DMS153 treated with DMSO at 0.1 percent for 48 hours (cell line): ENCODE results near the gene TM9SF1.
A peak's percentile ranks its signal among the peaks of the same experiment; 100 is the strongest.

Source experiments
- DNase-seq: peaks from one replicate; lab custom pipeline; 2025; ENCODE audit not compliant: unreplicated experiment; lab: John Stamatoyannopoulos, UW

TM9SF1 gene

GRCh38 chr14:24198814-24199524 is 3.7 kb upstream of the TM9SF1 start:
- no peak for DNase-seq

GRCh38 chr14:24197056-24197450 is 1.8 kb upstream of the TM9SF1 start:
- no peak for DNase-seq

- no peak for DNase-seq
These were observed 1.1 kb upstream of the TM9SF1 start for GRCh38 chr14:24196071-24197055.

GRCh38 chr14:24194873-24195185 is 412 bp downstream of the TM9SF1 start:
- DNase-seq: no peak

GRCh38 chr14:24194186-24194872 is 912 bp downstream of the TM9SF1 start:
- no peak for DNase-seq

GRCh38 chr14:24192933-24193332 is 2.3 kb downstream of the TM9SF1 start:
- no peak for DNase-seq

- DNase-seq: no peak
These were observed 4.8 kb downstream of the TM9SF1 start for GRCh38 chr14:24190416-24190815.

DNA sequence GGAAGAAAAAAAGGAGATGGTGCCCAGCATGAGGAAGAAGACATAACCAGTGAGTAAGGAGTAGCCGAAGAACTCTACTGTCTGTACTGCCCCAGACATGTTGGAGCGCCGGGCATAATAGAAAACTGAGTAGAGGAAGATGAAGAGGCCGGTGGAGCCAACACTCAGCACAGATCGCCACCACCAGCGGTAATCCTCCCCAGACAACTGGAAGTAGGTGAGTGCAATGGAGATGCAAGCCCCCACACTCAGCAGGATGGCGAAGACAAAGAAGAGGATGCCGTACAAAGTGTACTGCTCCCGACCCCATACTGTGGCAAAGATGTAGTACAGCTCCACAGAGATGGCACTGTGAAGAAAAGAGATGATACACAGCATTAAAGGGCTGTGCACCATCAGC is 5.8 kb downstream of the TM9SF1 start:
- DNase-seq: no peak

- no peak for DNase-seq
These were observed 6.2 kb downstream of the TM9SF1 start for GRCh38 chr14:24189059-24189375.

DNA sequence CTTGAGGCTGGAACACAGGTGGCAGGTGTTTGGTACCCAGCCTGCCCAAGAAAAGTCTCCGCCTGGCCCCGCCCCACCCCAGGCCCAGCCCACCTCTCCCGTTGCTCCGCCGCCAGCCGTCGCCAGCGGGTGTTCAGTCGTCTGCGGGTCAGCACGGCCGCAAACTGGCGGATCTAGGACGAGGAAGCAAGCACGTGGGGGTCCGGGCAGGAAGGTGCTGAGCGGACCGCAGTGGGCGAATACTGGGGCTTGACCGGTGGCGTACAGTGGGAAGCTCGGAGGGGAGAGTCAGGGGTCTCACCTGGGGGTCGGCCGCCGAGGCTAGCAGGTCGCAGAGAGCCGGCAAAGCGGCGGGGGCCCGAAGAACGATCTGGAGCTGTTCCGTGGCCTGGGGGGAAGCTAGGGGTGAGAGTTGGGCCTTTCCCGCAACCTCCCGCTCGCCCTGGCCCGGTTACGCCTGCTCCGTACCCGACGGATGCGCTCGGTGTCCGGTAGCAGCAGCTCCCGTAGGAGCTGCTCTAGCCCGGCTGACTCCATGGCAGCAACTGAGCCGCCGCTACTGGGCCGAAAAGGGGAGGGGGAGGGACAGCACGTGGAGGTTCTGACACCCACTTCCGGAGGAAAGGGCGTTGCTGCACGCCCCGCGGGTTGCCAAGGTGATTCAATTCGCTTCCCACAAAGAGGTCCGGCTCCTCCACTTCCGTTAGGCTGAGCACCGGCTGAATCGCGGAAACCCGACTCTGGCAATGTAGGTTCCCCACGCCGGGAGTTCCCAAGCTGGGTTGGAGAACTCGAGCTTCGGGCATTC is 6.8 kb downstream of the TM9SF1 start, which contains the start of gene IPO4:
Gene IPO4 (minus strand): TSS at position 566 of the 808 bp plus-strand sequence. CDS start 29 bp downstream, at position 537.
- DNase-seq: peak; percentile 95

- DNase-seq: no peak
These were observed 7.7 kb downstream of the TM9SF1 start for GRCh38 chr14:24187539-24187915.

DNA sequence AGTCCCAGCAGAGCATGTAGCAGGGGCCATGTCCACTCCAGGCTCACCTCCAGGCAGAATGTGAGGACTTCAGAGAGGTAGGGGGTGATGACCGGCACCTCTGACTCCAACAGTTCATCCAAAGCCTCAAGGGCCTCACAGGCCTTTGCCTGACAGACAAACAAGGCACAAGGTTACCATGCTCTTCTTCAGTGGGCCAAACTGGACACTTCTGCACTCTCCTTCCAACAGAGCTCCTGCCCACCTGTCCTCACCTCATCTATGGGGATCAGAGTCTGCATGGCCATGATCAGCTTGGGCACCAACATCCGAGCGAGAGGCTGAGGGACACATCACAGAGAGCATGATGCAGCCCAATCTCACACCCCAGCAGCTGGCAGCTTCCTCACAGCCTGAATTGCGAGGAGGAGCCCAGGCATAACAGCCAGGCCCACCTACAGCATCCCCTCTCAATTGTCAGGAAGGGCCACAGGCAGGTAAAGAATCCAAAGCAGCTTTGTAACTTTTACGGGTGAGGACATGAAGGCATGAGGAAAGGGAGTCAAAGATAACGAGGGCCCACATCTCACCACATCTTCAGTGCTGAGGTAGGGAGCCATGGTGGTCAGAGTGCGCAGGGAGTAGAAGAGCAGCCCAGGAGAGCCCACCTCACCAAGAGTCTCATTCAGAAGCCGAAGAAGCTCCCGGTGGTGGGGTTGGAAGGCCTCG is 8.3 kb downstream of the TM9SF1 start:
- no peak for DNase-seq

- DNase-seq: no peak
These were observed 9.5 kb downstream of the TM9SF1 start for GRCh38 chr14:24185741-24186140.

GRCh38 chr14:24185026-24185425 is 10.2 kb downstream of the TM9SF1 start:
- DNase-seq: no peak

DNA sequence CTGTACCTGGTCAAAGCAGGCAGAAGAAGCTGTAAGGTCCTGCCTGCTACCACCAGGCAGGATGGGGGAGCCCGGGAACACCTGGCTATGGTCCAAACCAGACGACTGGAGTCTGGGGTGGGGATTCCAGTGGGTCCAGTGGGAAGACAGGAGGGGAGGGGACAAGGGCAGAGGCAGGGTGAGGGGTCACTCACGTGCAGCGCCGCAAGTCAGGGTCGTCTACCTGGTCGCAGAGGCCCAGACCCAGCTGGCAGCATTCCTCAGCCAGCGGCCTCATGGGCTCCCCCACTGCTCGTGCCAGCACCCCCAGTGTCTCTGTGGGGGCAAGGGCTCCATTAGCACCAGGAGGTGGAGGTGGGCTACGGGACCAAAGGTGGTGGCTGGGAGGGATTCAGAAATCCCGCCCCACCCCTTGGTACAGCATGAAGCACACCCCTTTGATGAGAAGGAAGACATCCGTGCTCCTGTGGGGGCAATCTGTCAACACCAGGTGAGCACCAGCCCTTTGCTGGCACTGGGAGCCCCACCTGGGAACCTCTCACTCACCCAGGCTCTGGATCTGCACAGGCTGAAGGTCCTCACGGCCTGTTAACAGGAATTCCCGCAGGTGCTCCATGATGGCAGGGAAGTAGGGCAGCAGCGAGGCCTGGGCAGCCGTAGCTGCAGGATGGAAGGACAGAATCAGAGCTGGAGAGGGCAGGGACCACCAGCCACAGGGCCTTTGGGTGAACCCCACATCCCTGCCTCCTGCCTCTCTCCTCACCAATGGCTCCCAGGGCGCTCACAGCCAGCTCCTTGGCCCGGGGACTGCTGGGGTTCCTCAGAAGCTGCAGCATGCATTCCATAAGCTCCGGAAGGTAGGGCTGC is 10.9 kb downstream of the TM9SF1 start:
- no peak for DNase-seq

GRCh38 chr14:24183014-24183481 is 12.2 kb downstream of the TM9SF1 start:
- DNase-seq: no peak

DNA sequence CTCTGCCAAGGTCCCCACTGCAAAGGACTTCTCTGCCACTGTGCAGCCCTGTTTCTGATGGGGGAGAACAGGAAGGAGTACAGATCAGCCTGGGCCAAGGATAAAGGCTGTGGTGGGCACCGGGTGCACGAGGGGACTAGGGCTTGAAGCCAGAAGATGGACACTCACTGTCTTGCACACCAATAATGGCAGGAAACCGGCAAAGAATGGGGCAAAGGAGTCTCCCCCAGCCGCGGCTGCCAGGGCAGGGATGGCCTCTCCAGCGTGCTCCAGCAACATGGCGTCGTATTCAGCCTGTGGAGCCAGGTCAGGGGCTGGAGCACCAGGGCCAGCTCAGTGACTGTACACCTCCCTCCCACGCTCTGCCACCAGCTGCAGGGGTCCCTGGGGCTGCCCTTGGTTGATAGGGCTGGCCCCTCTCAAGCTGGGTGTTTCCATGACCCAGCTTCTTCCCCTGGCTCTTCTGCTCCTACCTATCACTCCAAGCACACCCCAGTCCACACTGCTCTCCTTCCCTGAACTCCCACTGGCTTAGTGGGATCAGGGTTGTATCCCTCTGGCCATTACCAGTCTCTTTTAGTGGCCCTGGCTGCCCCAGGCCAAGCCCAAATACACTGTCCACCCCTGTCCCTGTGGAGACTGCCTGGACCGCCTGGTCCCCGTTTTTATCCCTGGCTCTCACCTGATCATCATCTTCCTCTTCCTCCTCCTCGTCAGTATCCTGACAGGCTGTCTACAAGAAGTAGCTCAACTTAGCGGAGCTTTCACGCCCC is 12.9 kb downstream of the TM9SF1 start:
- no peak for DNase-seq

DNA sequence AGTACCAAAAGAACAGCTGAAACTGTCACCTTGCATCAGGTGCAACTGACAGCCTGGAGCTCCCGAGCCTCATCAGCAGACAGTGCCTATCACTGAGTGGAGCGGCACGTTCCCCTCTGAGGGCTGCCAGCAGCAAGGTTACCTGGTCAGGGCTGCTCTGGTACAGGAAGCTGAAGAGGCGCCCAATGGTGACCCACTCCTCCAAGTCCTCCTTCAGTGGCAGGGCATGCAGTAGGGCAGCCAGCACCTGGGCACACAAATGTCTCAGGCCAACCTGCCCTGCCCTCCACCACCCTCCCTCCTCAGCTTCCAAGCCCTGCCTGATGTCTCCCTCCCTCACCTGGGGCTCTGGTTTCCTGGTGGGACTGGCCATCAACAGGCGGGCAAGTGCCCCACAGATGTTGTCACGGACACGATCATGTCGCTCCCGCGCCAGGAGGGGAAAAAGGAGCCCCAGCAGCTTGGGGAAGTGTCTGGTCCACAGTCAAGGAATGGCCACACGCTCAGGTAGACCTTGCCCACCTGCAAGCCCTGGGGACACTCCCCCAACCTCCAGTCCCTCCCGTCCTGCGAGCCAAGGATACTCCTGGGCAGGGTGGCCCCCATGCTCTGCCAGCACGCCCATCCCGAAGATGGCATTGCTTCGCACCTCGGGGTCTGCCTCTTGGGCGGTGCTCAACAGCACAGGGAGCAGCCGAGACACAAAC is 13.7 kb downstream of the TM9SF1 start:
- DNase-seq: no peak
